Prostate gland (tissue), 2 donors: Measurements from ENCODE around the gene NEB.

Source experiments
- POLR2A ChIP-seq: fragments of 450-650 bp; IDR thresholded peaks from one replicate; pipeline ENCODE4 v1.6.1; 2016; ENCODE audit warnings: antibody characterized with exemption, mild to moderate bottlenecking
- TF ChIP-seq, protein P1 (sequence below), 4 experiments: fragments of 200-600 bp in 2 of 4; fragments of 450-650 bp in 2 of 4; sonication (generic) in 2 of 4; IDR thresholded peaks; 1 replicate in 3 of 4; 2 replicates in 1 of 4; pipeline ENCODE4 v1.5.1; 2016 to 2019; ENCODE audit warnings: antibody characterized with exemption in 4 of 4, mild to moderate bottlenecking in 2 of 4, moderate library complexity in 2 of 4

- TF ChIP-seq POLR2A: no peak
- TF ChIP-seq, protein P1, sequence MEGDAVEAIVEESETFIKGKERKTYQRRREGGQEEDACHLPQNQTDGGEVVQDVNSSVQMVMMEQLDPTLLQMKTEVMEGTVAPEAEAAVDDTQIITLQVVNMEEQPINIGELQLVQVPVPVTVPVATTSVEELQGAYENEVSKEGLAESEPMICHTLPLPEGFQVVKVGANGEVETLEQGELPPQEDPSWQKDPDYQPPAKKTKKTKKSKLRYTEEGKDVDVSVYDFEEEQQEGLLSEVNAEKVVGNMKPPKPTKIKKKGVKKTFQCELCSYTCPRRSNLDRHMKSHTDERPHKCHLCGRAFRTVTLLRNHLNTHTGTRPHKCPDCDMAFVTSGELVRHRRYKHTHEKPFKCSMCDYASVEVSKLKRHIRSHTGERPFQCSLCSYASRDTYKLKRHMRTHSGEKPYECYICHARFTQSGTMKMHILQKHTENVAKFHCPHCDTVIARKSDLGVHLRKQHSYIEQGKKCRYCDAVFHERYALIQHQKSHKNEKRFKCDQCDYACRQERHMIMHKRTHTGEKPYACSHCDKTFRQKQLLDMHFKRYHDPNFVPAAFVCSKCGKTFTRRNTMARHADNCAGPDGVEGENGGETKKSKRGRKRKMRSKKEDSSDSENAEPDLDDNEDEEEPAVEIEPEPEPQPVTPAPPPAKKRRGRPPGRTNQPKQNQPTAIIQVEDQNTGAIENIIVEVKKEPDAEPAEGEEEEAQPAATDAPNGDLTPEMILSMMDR (IDR thresholded peaks at IDR 0.05): no peak
These were observed 258.0 kb downstream of the NEB start for GRCh38 chr2:151476287-151476686.
